ENCODE results near the gene C9orf85. TPM values are rescaled to one million over a fixed set of nuclear protein-coding genes. Genes with fewer than 3 reads are reported as not detected.
"Not testable (repeated sequence)": the region's sequence is repeated elsewhere in the genome, so short reads cannot be mapped to it uniquely, and the experiment has no call there.

The C9orf85 gene
- total RNA-seq, 1 experiment from 2014 or later: 28.2 TPM

DNA sequence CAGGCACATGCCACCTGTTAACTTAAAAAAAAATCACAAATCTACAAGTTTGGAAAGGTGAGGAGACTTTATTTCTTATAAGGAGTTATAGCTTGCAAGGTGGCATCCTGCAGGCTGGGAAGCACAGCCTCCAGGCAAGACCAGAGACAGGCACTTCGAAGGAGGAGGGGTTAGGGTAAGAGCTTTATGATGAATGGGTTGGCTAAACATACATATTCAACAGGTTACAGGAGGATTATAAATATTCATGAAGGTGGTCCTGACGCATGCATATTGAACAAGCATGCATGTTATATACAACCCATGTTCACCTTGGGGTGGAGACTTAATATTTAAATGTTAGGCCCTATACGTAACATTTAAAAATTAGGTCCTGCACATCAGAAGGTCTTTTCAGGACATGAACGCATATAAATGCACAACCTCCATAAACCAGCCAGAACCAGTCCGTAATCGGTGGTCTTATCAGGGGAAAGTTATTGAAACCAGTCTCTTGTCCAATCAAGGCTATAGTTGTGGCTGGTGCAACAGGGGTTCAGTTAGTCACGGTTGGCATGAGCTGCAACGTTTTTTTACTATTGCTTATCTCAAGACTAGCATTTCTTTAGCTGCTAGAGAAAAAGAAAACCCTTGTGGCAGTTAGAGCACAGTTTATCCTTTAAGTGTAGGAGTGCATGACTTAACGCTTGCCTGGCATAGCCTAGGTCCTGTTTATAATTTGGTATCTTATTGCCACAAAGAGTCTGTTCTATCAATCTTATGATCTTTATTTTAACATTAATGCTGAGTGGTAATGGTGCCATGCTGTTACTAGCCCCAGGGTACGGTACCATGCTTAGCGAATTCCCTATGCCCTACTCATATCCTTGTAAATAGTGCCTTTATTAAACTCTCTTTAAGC, 76.3 kb downstream of the C9orf85 start:
- DNase-seq (ENCODE audit: extremely low read depth, low read depth): no peak

GRCh38 chr9:71990466-71990865, 79.0 kb downstream of the C9orf85 start:
- no peak for DNase-seq (ENCODE audit: extremely low read depth, low read depth)

GRCh38 chr9:72005451-72005850, 94.0 kb downstream of the C9orf85 start:
- DNase-seq (ENCODE audit: extremely low read depth, low read depth): no peak

- no peak for DNase-seq (ENCODE audit: extremely low read depth, low read depth)
These were observed 95.1 kb downstream of the C9orf85 start for GRCh38 chr9:72006501-72006900.

- DNase-seq (ENCODE audit: extremely low read depth, low read depth): not testable (repeated sequence)
These were observed 96.3 kb downstream of the C9orf85 start for GRCh38 chr9:72007726-72008125.

DNA sequence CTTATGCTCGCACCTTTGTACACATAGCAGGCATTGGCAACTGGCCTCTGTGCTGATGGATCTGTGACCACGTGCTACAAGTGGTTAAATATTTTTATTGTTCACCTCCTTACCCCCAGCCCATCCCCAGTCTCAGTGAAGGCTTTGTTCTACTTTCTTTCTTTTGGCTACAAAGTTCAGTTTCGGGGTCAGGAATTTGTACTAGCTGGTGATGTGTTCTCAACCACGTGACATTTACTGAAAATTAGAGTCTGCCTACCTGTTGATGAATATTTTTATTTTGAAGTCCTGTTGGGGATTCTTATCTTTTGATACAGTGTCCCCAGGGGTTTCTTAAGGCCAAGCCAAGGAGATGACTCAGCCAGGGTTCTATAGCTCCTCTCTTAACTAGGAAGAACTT, 101.2 kb downstream of the C9orf85 start:
- DNase-seq (ENCODE audit: extremely low read depth, low read depth): no peak

GRCh38 chr9:72013292-72013760, 101.9 kb downstream of the C9orf85 start:
- DNase-seq (ENCODE audit: extremely low read depth, low read depth): no peak

GRCh38 chr9:72022841-72023240, 111.4 kb downstream of the C9orf85 start:
- no peak for DNase-seq (ENCODE audit: extremely low read depth, low read depth)

Small RNA genes within 50 kb of the gene (small RNA-seq; reads per million reads assigned to genes)
- gene HSPB1P1: 0 reads per million in 2 experiments
- 0 reads per million in 2 experiments for gene RF00019

Other genes starting within 250 kb of the C9orf85 start
- 21.2 and 22.1 TPM in 2 replicates for gene CEMIP2, start 143.1 kb upstream of the C9orf85 start, total RNA-seq (2014; rRNA removed; shearing (Covaris generic))
- gene ABHD17B, start 446 bp upstream of the C9orf85 start, total RNA-seq (2014; rRNA removed; shearing (Covaris generic)): 21.8 and 25.0 TPM in 2 replicates
- not detected in 2 replicates for gene C9orf57, start 149.0 kb downstream of the C9orf85 start, total RNA-seq (2014; rRNA removed; shearing (Covaris generic))
- gene GDA, start 237.8 kb downstream of the C9orf85 start, total RNA-seq (2014; rRNA removed; shearing (Covaris generic)): 311 and 357 TPM in 2 replicates

Measured in NCI-H460 (cell line).